OCI-LY3 (cell line): ENCODE data around the gene EFNA3.
A peak's percentile ranks its signal among the peaks of the same experiment; 100 is the strongest.

Source experiments
- H2AFZ ChIP-seq: fragments of 200-600, 300-600 bp; shearing (Covaris generic); 2 replicates; pipeline ENCODE4 v1.6.0; 2014; ENCODE audit warnings: antibody characterized with exemption, low read depth, low read length
- H3K27ac ChIP-seq: fragments of 200-600, 300-600 bp; sonication (generic); 2 replicates; pipeline ENCODE4 v1.5.1; 2014; ENCODE audit warnings: mild to moderate bottlenecking, low read length, moderate library complexity, mixed read lengths
- H3K27me3 ChIP-seq: fragments of 200-600, 300-600 bp; sonication (generic); 2 replicates; pipeline ENCODE4 v1.6.1; 2014; ENCODE audit warnings: low read depth, low read length, mixed read lengths
- H3K36me3 ChIP-seq: fragments of 200-600, 300-600 bp; sonication (generic); replicated peaks from 2 replicates; pipeline ENCODE3; 2014; ENCODE audit warnings: low read depth, low read length, mixed read lengths
- H3K4me1 ChIP-seq: fragments of 300-600, 200-600 bp; sonication (generic); 2 replicates; pipeline ENCODE4 v1.6.1; 2014; ENCODE audit warnings: low read length, mixed read lengths
- H3K4me2 ChIP-seq: fragments of 200-600, 300-600 bp; sonication (generic); 2 replicates; pipeline ENCODE4 v1.6.1; 2014; ENCODE audit warnings: low read length, mixed read lengths
- H3K4me3 ChIP-seq: fragments of 300-600, 200-600 bp; sonication (generic); 2 replicates; pipeline ENCODE4 v1.5.1; 2014; ENCODE audit warnings: antibody characterized with exemption, mild to moderate bottlenecking, low read length, moderate library complexity
- H3K79me2 ChIP-seq: fragments of 300-600, 200-600 bp; shearing (Covaris generic); 2 replicates; pipeline ENCODE4 v1.6.1; 2014; ENCODE audit warnings: mild to moderate bottlenecking, low read length, mixed read lengths
- H3K9ac ChIP-seq: fragments of 300-600, 200-600 bp; shearing (Covaris generic); 2 replicates; pipeline ENCODE4 v1.6.0; 2014; ENCODE audit warnings: mild to moderate bottlenecking, low read length, moderate library complexity
- H3K9me3 ChIP-seq: fragments of 200-600, 300-600 bp; shearing (Covaris generic); 2 replicates; pipeline ENCODE4 v1.6.1; 2014; ENCODE audit warnings: low read length, mixed read lengths; ENCODE audit not compliant: insufficient read depth
- H4K20me1 ChIP-seq: fragments of 200-600, 300-600 bp; sonication (generic); 2 replicates; pipeline ENCODE4 v1.6.1; 2016; ENCODE audit warnings: low read length, mixed read lengths; ENCODE audit not compliant: insufficient read depth
- EZH2phosphoT487 ChIP-seq: fragments of 200-600 bp; shearing (Covaris generic); IDR thresholded peaks from 2 replicates; pipeline ENCODE4 v1.6.1; 2018; ENCODE audit warnings: antibody characterized with exemption, mixed run types, low read depth
- TF ChIP-seq, protein P1 (sequence below): fragments of 200-600, 300-600 bp; sonication (generic); IDR thresholded peaks from 2 replicates; pipeline ENCODE4 v1.5.1; 2014; ENCODE audit warnings: antibody characterized with exemption, low read length, low read depth

EFNA3 gene

DNA sequence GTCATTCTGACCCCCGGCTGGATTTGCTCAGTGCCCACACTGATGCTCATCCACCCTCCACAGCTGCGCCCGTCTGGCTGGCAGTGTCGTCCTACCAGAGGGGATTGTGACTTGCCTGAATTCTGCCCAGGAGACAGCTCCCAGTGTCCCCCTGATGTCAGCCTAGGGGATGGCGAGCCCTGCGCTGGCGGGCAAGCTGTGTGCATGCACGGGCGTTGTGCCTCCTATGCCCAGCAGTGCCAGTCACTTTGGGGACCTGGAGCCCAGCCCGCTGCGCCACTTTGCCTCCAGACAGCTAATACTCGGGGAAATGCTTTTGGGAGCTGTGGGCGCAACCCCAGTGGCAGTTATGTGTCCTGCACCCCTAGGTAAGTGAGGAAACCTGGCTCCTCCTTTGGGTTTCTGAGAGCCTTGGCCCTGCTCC lies 20.8 kb upstream of the EFNA3 start:
- peaks cover 6% of the 10 kb centered on the region for H3K36me3 ChIP-seq
- H3K4me2 ChIP-seq: no peak overlapping the region
- H3K9ac ChIP-seq: no peak overlapping the region

DNA sequence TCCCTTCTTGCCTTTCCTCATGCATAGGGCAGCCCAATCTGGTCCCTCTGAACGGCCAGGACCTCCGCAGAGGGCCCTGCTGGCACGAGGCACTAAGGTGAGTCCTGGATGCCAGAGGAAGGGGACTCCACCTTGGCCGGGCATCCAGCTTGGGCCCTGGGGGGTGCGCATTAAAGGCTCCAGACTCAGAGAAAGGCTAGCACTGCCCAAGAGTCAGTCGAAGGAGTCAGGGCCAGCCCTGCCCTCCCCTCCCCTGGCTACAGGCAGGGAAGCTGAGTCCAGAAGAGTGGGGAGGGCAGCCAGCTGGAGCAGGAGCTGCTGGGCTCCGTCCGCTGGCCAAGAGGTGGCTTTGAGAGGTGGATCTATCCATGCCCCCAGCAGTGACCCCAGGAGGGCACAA lies 17.9 kb upstream of the EFNA3 start:
- no peak overlapping the region for H3K4me2 ChIP-seq
- peaks cover 10% of the 10 kb centered on the region; the same call in 1 of the 2 replicates for H4K20me1 ChIP-seq
- H3K79me2 ChIP-seq: peaks cover 13% of the 10 kb centered on the region
- H3K27me3 ChIP-seq: no peaks in the 10 kb centered on the region
- H3K9me3 ChIP-seq: no peaks in the 10 kb centered on the region
- no peak overlapping the region for H3K4me3 ChIP-seq
- H2AFZ ChIP-seq: no peak overlapping the region
- no peak for TF ChIP-seq EZH2phosphoT487
- TF ChIP-seq, protein P1, sequence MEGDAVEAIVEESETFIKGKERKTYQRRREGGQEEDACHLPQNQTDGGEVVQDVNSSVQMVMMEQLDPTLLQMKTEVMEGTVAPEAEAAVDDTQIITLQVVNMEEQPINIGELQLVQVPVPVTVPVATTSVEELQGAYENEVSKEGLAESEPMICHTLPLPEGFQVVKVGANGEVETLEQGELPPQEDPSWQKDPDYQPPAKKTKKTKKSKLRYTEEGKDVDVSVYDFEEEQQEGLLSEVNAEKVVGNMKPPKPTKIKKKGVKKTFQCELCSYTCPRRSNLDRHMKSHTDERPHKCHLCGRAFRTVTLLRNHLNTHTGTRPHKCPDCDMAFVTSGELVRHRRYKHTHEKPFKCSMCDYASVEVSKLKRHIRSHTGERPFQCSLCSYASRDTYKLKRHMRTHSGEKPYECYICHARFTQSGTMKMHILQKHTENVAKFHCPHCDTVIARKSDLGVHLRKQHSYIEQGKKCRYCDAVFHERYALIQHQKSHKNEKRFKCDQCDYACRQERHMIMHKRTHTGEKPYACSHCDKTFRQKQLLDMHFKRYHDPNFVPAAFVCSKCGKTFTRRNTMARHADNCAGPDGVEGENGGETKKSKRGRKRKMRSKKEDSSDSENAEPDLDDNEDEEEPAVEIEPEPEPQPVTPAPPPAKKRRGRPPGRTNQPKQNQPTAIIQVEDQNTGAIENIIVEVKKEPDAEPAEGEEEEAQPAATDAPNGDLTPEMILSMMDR: no peak
- H3K9ac ChIP-seq: no peak overlapping the region
- H3K27ac ChIP-seq: no peak overlapping the region
- peaks cover 26% of the 10 kb centered on the region for H3K4me1 ChIP-seq
- peaks cover 3% of the 10 kb centered on the region for H3K36me3 ChIP-seq

More for the DNA sequence above, 20.8 kb upstream of the EFNA3 start:
- Histone ChIP-seq H3K79me2 (no peaks in the 10 kb centered on the region), H4K20me1 (no peaks in the 10 kb centered on the region), H3K27me3 (no peaks in the 10 kb centered on the region), H3K9me3 (no peaks in the 10 kb centered on the region), H3K27ac (no peak overlapping the region), H2AFZ (no peak overlapping the region), H3K4me1 (peaks cover 12% of the 10 kb centered on the region), H3K4me3 (no peak overlapping the region)
- TF ChIP-seq, protein P1: no peak
- TF ChIP-seq EZH2phosphoT487: no peak

GRCh38 chr1:155061381-155062150 lies 17.1 kb upstream of the EFNA3 start:
- peaks cover 10% of the 10 kb centered on the region; the same call in 1 of the 2 replicates for H4K20me1 ChIP-seq
- H3K79me2 ChIP-seq: peaks cover 13% of the 10 kb centered on the region
- H3K9ac ChIP-seq: peak overlapping the region; percentile 45; the same call in 1 of the 2 replicates
- no peak for TF ChIP-seq EZH2phosphoT487
- TF ChIP-seq, protein P1: peak; percentile 97
- peaks cover 26% of the 10 kb centered on the region for H3K4me1 ChIP-seq
- H3K4me2 ChIP-seq: peak overlapping the region; percentile 91
- peak overlapping the region; percentile 83 for H3K4me3 ChIP-seq
- H2AFZ ChIP-seq: peak overlapping the region; percentile 36; the same call in 1 of the 2 replicates
- H3K36me3 ChIP-seq: peaks cover 7% of the 10 kb centered on the region
- no peaks in the 10 kb centered on the region for H3K27me3 ChIP-seq
- peak overlapping the region; percentile 17; the same call in 1 of the 2 replicates for H3K27ac ChIP-seq
- H3K9me3 ChIP-seq: no peaks in the 10 kb centered on the region

DNA sequence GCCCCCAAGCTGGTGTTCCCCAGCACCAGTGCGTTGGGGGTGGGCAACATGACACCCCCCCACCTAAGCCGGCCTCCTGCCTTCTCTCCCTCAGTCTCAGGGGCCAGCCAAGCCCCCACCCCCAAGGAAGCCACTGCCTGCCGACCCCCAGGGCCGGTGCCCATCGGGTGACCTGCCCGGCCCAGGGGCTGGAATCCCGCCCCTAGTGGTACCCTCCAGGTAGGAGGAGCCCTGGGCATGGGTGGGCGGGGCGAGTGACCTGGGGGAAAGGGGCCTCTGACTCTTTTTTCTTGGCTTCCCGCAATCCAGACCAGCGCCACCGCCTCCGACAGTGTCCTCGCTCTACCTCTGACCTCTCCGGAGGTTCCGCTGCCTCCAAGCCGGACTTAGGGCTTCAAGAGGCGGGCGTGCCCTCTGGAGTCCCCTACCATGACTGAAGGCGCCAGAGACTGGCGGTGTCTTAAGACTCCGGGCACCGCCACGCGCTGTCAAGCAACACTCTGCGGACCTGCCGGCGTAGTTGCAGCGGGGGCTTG lies 16.4 kb upstream of the EFNA3 start:
- no peak overlapping the region for H2AFZ ChIP-seq

More for the DNA sequence above, 16.4 kb upstream of the EFNA3 start:
- Histone ChIP-seq H3K36me3 (peaks cover 12% of the 10 kb centered on the region), H3K9me3 (no peaks in the 10 kb centered on the region), H3K4me2 (peak overlapping the region; percentile 91), H3K4me1 (peaks cover 26% of the 10 kb centered on the region), H3K9ac (peak overlapping the region; percentile 45; the same call in 1 of the 2 replicates), H3K4me3 (peak overlapping the region; percentile 83), H3K79me2 (peaks cover 13% of the 10 kb centered on the region), H4K20me1 (peaks cover 10% of the 10 kb centered on the region; the same call in 1 of the 2 replicates), H3K27ac (no peak overlapping the region), H3K27me3 (no peaks in the 10 kb centered on the region)
- TF ChIP-seq, protein P1: no peak
- TF ChIP-seq EZH2phosphoT487: no peak
